GM12801 (cell line): ENCODE data around the gene INPP5J.

ENCODE experiments used
- CTCF ChIP-seq: IDR thresholded peaks from one replicate; pipeline ENCODE4 v1.5.1; 2011; ENCODE audit warnings: control low read depth; ENCODE audit not compliant: insufficient read length; ENCODE audit errors: extremely low read depth

The INPP5J gene

GRCh38 chr22:31104869-31105268 is 17.9 kb upstream of the INPP5J start:
- no peak for TF ChIP-seq CTCF

- TF ChIP-seq CTCF: no peak
These were observed 17.4 kb upstream of the INPP5J start for GRCh38 chr22:31105282-31105929.

- no peak for TF ChIP-seq CTCF
These were observed 16.7 kb upstream of the INPP5J start for GRCh38 chr22:31106001-31106571.

- TF ChIP-seq CTCF: no peak
These were observed 16.0 kb upstream of the INPP5J start for GRCh38 chr22:31106731-31107177.

GRCh38 chr22:31107178-31107893 is 15.4 kb upstream of the INPP5J start, which contains the start of gene SELENOM:
Gene SELENOM (minus strand): TSS chr22:31107568. CDS start chr22:31107505, 63 bp downstream.
- no peak for TF ChIP-seq CTCF

GRCh38 chr22:31107894-31108218 is 14.9 kb upstream of the INPP5J start:
- no peak for TF ChIP-seq CTCF

- TF ChIP-seq CTCF: no peak
These were observed 4.5 kb upstream of the INPP5J start for GRCh38 chr22:31118046-31118820.
